GM12873 (cell line): Measurements from ENCODE around the gene EXOC5.

Experiments used
- TF ChIP-seq, protein P1 (sequence below): IDR thresholded peaks from 2 replicates; pipeline ENCODE4 v1.5.1; 2012; ENCODE audit warnings: low read depth, mild to moderate bottlenecking, moderate library complexity, low read length, control low read depth; ENCODE audit not compliant: insufficient read depth; ENCODE audit errors: missing control alignments

The EXOC5 gene

DNA sequence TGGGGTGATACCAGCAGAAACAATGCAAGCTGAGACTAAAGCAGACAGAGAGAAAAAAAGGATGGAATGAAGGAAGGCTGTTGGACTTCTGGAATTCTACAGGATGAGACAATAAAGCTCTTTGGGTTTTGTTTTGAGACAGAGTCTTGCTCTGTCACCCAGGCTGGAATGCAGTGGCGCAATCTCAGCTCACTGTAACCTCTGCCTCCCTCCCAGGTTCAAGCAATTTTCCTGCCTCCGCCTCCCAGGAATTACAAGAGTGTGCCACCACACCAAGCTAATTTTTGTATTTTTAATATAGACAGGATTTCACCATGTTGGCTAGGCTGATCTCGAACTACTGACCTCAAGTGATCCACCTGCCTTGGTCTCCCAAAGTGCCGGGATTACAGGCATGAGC, 115.4 kb downstream of the EXOC5 start:
- TF ChIP-seq, protein P1, sequence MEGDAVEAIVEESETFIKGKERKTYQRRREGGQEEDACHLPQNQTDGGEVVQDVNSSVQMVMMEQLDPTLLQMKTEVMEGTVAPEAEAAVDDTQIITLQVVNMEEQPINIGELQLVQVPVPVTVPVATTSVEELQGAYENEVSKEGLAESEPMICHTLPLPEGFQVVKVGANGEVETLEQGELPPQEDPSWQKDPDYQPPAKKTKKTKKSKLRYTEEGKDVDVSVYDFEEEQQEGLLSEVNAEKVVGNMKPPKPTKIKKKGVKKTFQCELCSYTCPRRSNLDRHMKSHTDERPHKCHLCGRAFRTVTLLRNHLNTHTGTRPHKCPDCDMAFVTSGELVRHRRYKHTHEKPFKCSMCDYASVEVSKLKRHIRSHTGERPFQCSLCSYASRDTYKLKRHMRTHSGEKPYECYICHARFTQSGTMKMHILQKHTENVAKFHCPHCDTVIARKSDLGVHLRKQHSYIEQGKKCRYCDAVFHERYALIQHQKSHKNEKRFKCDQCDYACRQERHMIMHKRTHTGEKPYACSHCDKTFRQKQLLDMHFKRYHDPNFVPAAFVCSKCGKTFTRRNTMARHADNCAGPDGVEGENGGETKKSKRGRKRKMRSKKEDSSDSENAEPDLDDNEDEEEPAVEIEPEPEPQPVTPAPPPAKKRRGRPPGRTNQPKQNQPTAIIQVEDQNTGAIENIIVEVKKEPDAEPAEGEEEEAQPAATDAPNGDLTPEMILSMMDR = no peak
